Smooth muscle cell (in vitro differentiated cells): ENCODE measurements around the gene TCN2. TPM values are rescaled to one million over a fixed set of nuclear protein-coding genes. Genes with fewer than 3 reads are reported as not detected.
"Not testable (repeated sequence)": the region's sequence is repeated elsewhere in the genome, so short reads cannot be mapped to it uniquely, and the experiment has no call there.

ENCODE experiments used
- DNase-seq: peaks from one replicate; lab custom pipeline; 2025; ENCODE audit not compliant: unreplicated experiment; lab: John Stamatoyannopoulos, UW
- H2AFZ ChIP-seq: fragments of 200-600 bp; sonication (generic); 2 replicates; pipeline ENCODE4 v1.6.0; 2016; ENCODE audit warnings: antibody characterized with exemption, low read depth, mild to moderate bottlenecking
- H3F3A ChIP-seq: fragments of 200-600 bp; sonication (generic); 2 replicates; pipeline ENCODE4 v1.6.0; 2017; ENCODE audit warnings: antibody characterized with exemption, low read depth
- H3K27ac ChIP-seq: fragments of 200-600 bp; sonication (generic); 2 replicates; pipeline ENCODE4 v1.5.1; 2016; ENCODE audit warnings: low read depth, mild to moderate bottlenecking
- H3K27me3 ChIP-seq: fragments of 200-600 bp; sonication (generic); 2 replicates; pipeline ENCODE4 v1.6.1; 2016; ENCODE audit warnings: low read depth, mild to moderate bottlenecking
- H3K36me3 ChIP-seq: fragments of 200-600 bp; sonication (generic); 2 replicates; pipeline ENCODE4 v1.5.1; 2016; ENCODE audit warnings: low read depth
- H3K4me1 ChIP-seq: fragments of 200-600 bp; sonication (generic); 2 replicates; pipeline ENCODE4 v1.5.1; 2016; ENCODE audit warnings: low read depth
- H3K4me2 ChIP-seq: fragments of 200-600 bp; sonication (generic); 2 replicates; pipeline ENCODE4 v1.6.0; 2016; ENCODE audit warnings: mild to moderate bottlenecking
- H3K4me3 ChIP-seq: fragments of 200-600 bp; sonication (generic); 2 replicates; pipeline ENCODE4 v1.5.1; 2016; ENCODE audit warnings: mild to moderate bottlenecking
- H3K79me2 ChIP-seq: fragments of 200-600 bp; sonication (generic); 2 replicates; pipeline ENCODE4 v1.6.0; 2016; ENCODE audit warnings: low read depth, mild to moderate bottlenecking
- H3K9ac ChIP-seq: fragments of 200-600 bp; sonication (generic); 2 replicates; pipeline ENCODE4 v1.6.0; 2016; ENCODE audit warnings: low read depth
- H3K9me3 ChIP-seq: fragments of 200-600 bp; sonication (generic); replicated peaks from 2 replicates; pipeline ENCODE4 v1.5.1; 2016; ENCODE audit warnings: low read depth
- H4K20me1 ChIP-seq: fragments of 200-600 bp; sonication (generic); 2 replicates; pipeline ENCODE4 v1.6.0; 2016; ENCODE audit warnings: low read depth
- WGBS: methylation state at CpG from one replicate; pipeline ENCODE4 v1.1.7; 2016; ENCODE audit warnings: low lambda C conversion rate; 5-methylcytosine and 5-hydroxymethylcytosine counted together
- polyA plus RNA-seq: library from polyadenylated mRNA; unstranded; fragments of >200 nt; fragmentation: Nextera tagmentation; extraction: Ambion mirVana; gene quantifications from 2 replicates; pipeline ENCODE4 v1.2.1, GENCODE V29; 2016
- total RNA-seq: library from RNA; depleted of rRNA; stranded (reverse); fragments of >200 nt; gene quantifications from 2 replicates; pipeline ENCODE4 v1.2.3, GENCODE V29; 2014
- TF ChIP-seq, protein P1 (sequence below): fragments of 200-600 bp; sonication (generic); IDR thresholded peaks from 2 replicates; pipeline ENCODE4 v1.5.1; 2017; ENCODE audit warnings: borderline replicate concordance, mild to moderate bottlenecking, antibody characterized with exemption; ENCODE audit not compliant: insufficient read depth, poor library complexity, severe bottlenecking

The TCN2 gene
- total and polyA plus RNA-seq, 2 experiments from 2014 or later, result 3.3 to 5.2 TPM

DNA sequence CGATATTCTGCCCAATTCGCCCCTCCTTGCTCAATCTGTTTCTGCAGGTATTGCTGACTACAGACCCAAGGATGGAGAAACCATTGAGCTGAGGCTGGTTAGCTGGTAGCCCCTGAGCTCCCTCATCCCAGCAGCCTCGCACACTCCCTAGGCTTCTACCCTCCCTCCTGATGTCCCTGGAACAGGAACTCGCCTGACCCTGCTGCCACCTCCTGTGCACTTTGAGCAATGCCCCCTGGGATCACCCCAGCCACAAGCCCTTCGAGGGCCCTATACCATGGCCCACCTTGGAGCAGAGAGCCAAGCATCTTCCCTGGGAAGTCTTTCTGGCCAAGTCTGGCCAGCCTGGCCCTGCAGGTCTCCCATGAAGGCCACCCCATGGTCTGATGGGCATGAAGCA, 19.4 kb downstream of the TCN2 start:
- H4K20me1 ChIP-seq, result no peaks in the 10 kb centered on the region
- TF ChIP-seq, protein P1, sequence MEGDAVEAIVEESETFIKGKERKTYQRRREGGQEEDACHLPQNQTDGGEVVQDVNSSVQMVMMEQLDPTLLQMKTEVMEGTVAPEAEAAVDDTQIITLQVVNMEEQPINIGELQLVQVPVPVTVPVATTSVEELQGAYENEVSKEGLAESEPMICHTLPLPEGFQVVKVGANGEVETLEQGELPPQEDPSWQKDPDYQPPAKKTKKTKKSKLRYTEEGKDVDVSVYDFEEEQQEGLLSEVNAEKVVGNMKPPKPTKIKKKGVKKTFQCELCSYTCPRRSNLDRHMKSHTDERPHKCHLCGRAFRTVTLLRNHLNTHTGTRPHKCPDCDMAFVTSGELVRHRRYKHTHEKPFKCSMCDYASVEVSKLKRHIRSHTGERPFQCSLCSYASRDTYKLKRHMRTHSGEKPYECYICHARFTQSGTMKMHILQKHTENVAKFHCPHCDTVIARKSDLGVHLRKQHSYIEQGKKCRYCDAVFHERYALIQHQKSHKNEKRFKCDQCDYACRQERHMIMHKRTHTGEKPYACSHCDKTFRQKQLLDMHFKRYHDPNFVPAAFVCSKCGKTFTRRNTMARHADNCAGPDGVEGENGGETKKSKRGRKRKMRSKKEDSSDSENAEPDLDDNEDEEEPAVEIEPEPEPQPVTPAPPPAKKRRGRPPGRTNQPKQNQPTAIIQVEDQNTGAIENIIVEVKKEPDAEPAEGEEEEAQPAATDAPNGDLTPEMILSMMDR, result no peak
- H3K36me3 ChIP-seq, result no peaks in the 10 kb centered on the region
- H3K4me3 ChIP-seq, result no peak overlapping the region
- no peak overlapping the region for H3K27ac ChIP-seq
- no peak overlapping the region for H2AFZ ChIP-seq
- no peaks in the 10 kb centered on the region for H3K4me1 ChIP-seq
- no peaks in the 10 kb centered on the region for H3K27me3 ChIP-seq
- DNase-seq, result no peak
- H3F3A ChIP-seq, result no peaks in the 10 kb centered on the region
- WGBS, result 81% methylated on average over 5 of the region's 5 CpGs
- H3K4me2 ChIP-seq, result no peak overlapping the region
- H3K9ac ChIP-seq, result no peak overlapping the region
- H3K9me3 ChIP-seq, result no peaks in the 10 kb centered on the region
- no peaks in the 10 kb centered on the region for H3K79me2 ChIP-seq

DNA sequence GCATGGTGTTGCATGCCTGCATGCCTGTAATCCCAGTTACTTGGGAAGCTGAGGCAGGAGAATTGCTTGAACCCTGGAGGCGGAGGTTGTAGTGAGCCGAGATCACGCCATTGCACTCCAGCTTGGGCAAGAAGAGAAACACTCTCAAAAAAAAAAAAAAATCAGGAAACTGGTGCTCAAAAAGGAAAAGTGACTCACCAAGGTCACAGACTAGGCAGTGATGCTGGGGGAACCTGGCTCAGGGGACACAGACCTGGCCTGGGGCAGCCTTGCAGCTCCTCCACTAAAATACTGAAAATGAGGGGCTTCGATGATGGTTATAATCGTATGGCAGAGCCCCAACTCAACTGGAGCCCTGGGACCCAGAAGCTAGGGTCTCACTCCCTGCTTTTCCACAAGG, 20.5 kb downstream of the TCN2 start:
- Histone ChIP-seq H3K9me3 (no peaks in the 10 kb centered on the region), H3K4me1 (no peaks in the 10 kb centered on the region), H2AFZ (no peak overlapping the region), H3K4me2 (no peak overlapping the region), H3K79me2 (no peaks in the 10 kb centered on the region), H4K20me1 (no peaks in the 10 kb centered on the region), H3K36me3 (no peaks in the 10 kb centered on the region), H3K27me3 (no peaks in the 10 kb centered on the region), H3F3A (no peaks in the 10 kb centered on the region), H3K27ac (no peak overlapping the region), H3K9ac (no peak overlapping the region), H3K4me3 (no peak overlapping the region)
- WGBS, result 93% methylated on average over 5 of the region's 5 CpGs
- TF ChIP-seq, protein P1, result no peak
- DNase-seq, result no peak

DNA sequence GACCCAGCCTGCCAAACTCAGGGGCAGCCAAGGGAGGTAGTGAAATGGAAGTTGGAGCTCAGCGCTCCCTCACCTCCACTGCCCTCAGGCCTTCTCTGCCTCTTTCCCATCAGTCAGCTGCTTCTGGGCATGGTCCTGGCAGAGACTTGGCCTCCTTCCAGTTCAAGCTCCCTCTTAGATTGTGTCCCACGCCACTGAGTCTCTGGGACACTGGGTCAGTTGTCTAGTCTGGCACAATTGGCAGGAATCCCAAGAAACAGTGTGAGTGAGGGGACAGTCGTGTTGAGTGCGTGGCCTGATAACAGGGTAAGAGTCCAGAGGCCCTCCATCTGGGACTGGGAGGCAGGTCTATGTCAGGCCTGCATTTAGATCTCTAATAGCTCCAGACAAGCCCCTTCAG, 21.5 kb downstream of the TCN2 start:
- Histone ChIP-seq H3K4me2 (no peak overlapping the region), H3K9me3 (no peaks in the 10 kb centered on the region), H3K4me3 (no peak overlapping the region), H4K20me1 (no peaks in the 10 kb centered on the region), H3K36me3 (no peaks in the 10 kb centered on the region), H2AFZ (no peak overlapping the region), H3K9ac (no peak overlapping the region), H3K4me1 (no peaks in the 10 kb centered on the region), H3F3A (no peaks in the 10 kb centered on the region), H3K79me2 (no peaks in the 10 kb centered on the region), H3K27ac (no peak overlapping the region), H3K27me3 (no peaks in the 10 kb centered on the region)
- no peak for DNase-seq
- 75% methylated on average over 4 of the region's 4 CpGs for WGBS
- TF ChIP-seq, protein P1, result no peak

DNA sequence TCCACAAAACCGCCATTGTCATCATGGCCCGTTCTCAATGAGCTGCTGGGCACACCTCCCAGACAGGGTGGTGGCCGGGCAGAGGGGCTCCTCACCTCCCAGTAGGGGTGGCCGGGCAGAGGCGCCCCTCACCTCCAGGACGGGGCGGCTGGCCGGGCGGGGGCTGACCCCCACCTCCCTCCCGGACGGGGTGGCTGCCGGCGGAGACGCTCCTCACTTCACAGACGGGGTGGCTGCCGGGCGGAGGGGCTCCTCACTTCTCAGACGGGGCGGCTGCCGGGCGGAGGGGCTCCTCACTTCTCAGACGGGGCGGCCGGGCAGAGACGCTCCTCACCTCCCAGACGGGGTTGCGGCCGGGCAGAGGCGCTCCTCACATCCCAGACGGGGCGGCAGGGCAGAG, 24.5 kb downstream of the TCN2 start:
- not testable (repeated sequence) for H3K9me3 ChIP-seq, H2AFZ ChIP-seq, H3K79me2 ChIP-seq, H3K9ac ChIP-seq, DNase-seq, H3K4me2 ChIP-seq, H3K36me3 ChIP-seq, H3K27ac ChIP-seq, H3K4me3 ChIP-seq, H3K4me1 ChIP-seq, H4K20me1 ChIP-seq, H3K27me3 ChIP-seq
- WGBS, result 95% methylated on average over 7 of the region's 31 CpGs
- H3F3A ChIP-seq, result peaks cover 11% of the 10 kb centered on the region
